GM18858 (cell line): Measurements from ENCODE around the gene SLC39A6.
A peak's percentile ranks its signal among the peaks of the same experiment; 100 is the strongest.
"Not testable (repeated sequence)": the region's sequence is repeated elsewhere in the genome, so short reads cannot be mapped to it uniquely, and the experiment has no call there.

Experiments
- ATAC-seq: cut with Tn5 transposase; IDR thresholded peaks from one replicate; pipeline ENCODE4 v1.9.1; 2021; ENCODE audit not compliant: unreplicated experiment

The SLC39A6 gene, protein sequence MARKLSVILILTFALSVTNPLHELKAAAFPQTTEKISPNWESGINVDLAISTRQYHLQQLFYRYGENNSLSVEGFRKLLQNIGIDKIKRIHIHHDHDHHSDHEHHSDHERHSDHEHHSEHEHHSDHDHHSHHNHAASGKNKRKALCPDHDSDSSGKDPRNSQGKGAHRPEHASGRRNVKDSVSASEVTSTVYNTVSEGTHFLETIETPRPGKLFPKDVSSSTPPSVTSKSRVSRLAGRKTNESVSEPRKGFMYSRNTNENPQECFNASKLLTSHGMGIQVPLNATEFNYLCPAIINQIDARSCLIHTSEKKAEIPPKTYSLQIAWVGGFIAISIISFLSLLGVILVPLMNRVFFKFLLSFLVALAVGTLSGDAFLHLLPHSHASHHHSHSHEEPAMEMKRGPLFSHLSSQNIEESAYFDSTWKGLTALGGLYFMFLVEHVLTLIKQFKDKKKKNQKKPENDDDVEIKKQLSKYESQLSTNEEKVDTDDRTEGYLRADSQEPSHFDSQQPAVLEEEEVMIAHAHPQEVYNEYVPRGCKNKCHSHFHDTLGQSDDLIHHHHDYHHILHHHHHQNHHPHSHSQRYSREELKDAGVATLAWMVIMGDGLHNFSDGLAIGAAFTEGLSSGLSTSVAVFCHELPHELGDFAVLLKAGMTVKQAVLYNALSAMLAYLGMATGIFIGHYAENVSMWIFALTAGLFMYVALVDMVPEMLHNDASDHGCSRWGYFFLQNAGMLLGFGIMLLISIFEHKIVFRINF

DNA sequence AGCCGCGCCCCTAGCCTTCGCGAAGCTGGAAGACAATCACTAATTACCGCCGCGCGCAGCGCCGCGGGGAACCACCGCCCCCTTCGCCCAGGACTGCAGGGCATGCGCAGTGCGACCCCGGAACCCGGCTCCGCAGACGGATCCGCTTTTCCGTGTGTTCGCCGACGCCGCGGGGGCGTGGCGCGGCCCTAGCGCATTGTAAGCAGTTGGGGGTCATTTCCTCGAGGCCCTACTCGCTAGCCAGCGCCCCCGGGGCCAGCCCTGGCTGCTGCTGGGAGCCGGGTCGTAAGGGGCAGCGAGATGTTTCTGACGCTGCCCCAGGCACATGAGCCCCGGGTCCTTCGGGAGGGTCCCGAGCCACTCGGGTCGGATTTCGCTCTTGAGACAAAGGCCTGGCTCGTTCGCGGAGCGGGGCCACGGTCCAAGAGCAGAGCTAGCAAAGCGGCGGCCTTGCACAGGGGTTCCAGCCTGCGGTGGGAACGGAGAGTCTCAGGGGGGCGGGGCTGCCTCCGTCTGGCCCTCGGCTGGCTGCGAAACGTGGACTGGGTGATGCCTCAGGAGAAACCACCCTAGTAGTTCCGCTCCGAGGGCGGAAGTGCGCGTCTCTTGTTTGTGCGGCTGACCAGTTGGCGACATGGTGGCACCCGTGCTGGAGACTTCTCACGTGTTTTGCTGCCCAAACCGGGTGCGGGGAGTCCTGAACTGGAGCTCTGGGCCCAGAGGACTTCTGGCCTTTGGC, at the start of gene SLC39A6, which contains the start of gene ELP2:
Gene SLC39A6, minus strand, starts transcription at position 41 of the 739 bp plus-strand sequence. CDS start 2,333 bp downstream, outside the sequence.
Gene ELP2, plus strand, starts transcription at position 600 of the 739 bp plus-strand sequence. Its CDS starts 35 bp downstream, at position 635.
- peak; percentile 84 for ATAC-seq

DNA sequence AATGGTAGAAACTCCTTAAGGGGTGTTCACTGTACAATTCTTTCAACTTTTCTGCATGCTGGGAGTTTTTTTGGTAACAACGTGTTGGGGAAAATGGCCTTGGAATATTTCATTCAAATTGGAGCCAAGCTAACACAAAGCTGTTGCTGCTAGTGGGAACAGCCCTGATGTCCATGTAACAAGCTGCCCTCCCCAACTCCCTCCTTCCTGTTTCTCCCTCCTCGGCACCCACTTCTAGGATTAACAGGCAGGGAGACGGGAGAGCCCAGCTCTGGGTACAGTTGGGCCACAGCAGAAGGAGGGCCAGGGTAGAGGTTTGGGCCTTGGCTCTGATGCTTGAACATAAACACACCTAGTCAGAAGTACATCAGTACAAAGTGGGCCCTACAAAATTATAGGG, 48.8 kb upstream of the SLC39A6 start:
- no peak for ATAC-seq

DNA sequence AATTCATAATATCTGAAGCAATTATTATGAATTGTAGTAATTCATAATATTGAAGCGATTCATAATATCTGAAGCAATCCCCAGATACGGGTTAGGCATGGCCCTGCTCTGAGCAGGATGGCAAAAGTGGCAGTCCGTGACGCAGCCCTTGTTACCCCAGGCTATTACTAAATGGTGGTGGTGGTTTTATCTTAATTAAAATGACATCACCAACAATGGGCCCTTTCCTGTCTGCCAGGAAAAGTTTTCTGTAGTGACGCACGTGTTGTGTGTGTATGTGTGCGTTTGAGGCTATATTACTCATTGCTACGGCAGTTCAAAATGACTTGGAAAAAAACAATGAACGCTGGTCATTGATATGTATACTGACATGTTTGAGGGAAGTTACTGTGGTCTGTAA, 47.6 kb upstream of the SLC39A6 start:
- ATAC-seq: no peak

DNA sequence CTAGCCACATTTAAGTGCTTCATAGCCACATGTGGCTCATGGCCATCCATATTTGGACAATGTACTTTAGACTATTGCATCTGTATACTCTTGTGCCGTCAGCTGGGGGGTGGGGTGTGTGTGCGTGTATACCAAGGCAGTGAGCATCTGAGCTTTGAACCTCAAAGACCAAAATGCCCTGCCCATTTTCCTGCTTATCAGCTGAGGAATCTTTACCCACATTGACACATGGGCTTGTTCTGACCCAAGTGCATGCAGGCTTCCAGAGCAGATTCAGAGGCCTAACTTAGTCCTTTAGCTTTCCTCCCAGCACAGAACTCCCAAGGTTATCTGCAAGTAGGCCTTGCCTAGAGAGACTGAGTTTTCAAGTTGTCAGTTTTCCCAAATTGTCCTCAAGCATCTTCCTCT, 47.0 kb upstream of the SLC39A6 start:
- ATAC-seq: no peak

DNA sequence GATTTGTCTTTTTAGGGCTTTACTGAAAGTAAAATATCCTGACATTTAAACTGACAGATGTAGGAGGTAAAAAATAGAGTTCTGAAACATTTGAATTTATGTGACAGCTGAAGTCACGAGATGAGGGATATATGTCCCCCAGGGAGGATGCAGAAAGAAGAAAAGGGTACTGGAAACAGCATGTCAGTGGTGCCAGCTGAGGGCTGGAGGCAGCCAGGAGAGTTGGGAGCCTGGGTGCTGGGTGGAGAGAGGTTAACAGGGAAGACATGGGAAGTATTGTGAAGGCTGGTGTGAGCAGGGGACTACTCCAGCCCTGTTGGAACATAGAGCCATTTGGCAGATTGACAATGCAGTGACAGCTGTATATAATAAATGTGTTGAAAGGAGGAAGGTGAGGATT, 46.3 kb upstream of the SLC39A6 start:
- ATAC-seq: no peak

DNA sequence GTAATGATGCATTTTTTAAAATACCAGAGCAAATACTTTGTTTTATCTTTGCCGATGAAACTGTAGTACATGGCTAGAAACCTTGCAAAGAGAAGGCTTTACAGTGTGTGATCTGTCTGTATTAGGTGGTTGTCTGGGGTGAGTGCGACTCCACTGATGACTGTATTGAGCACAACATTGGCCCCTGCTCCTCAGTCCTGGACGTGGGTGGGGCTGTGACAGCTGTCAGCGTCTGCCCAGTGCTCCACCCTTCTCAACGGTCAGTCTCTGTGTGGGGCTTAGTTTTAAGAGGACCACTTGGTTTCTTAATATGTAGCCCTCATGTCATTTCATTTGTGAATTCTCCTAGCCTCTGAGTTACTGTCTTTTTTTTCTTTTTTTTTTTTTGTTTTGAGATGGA, 40.8 kb upstream of the SLC39A6 start:
- ATAC-seq: no peak

DNA sequence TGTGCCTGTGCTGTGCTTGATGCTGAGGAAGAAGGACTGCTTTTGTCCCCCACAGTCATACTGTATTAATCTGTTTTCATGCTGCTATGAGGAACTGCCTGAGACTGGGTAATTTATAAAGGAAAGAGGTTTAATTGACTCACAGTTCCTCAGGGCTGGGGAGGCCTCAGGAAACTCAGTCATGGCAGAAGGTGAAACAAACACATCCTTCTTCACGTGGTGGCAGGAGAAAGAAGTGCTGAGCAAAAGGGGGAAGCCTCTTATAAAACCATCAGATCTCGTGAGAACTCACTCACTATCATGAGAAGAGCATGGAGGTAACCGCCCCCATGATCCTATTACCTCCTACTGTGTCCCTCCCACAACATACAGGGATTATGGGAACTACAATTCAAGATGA, 39.2 kb upstream of the SLC39A6 start:
- not testable (repeated sequence) for ATAC-seq

DNA sequence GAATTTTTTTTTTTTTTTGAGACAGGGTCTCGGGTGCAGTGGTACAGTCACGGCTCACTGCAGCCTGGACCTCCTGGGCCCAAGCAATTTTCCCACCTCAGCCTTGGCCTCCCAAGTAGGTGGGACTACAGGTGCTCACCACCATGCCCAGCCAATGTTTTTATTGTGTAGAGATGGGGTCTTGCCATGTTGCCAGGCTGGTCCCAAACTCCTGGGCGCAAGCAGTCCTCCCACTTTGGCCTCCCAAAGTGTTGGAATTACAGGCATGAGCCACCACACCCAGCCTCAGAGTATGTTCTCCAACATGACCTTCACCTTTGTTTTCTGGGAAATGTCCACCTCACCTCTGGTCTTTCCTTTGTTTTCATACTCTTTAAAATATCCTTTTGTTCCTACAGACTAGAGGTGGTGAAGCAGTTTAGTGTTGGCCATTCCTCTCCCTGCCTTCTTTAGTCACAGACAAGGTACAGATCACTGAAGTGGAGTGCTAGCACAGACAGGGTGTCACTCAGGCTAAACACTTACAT, 38.6 kb upstream of the SLC39A6 start:
- ATAC-seq: no peak

DNA sequence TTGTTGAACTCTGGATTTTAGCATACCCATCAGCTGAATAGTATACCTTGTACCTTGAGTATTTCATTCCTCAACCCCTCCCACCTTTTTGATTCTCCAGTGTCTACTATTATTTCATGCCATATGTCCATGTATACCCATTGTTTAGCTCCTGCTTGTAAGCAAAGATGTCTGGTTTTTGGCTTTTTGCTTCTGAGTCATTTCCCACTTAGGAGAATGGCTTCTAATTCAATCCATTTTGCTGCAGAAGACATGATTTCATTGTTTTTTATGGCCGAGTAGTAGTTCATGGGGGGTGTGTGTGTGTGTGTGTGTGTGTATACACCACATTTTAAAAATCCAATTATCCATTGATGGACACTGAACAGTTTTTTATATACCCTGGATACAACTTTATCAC, 33.8 kb upstream of the SLC39A6 start:
- no peak for ATAC-seq

DNA sequence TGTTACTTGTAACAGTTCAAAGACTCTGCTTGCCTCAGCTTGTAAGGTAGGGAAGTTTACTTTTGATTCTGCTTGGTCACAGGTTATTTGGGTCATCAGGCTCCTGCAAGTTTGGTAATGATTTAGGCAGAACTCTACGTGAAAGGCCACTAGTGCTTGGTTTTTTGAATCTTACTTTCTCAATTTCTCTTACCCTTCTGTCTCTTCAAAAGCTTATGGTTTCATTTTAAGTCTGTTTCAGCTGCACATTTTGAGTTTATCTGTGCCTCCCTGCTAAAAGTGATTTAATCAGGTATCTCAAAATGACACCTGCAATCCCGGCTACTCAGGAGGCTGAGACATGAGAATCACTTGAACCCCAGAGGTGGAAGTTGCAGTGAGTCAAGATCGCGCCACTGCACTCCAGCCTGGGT, 31.8 kb upstream of the SLC39A6 start:
- no peak for ATAC-seq

DNA sequence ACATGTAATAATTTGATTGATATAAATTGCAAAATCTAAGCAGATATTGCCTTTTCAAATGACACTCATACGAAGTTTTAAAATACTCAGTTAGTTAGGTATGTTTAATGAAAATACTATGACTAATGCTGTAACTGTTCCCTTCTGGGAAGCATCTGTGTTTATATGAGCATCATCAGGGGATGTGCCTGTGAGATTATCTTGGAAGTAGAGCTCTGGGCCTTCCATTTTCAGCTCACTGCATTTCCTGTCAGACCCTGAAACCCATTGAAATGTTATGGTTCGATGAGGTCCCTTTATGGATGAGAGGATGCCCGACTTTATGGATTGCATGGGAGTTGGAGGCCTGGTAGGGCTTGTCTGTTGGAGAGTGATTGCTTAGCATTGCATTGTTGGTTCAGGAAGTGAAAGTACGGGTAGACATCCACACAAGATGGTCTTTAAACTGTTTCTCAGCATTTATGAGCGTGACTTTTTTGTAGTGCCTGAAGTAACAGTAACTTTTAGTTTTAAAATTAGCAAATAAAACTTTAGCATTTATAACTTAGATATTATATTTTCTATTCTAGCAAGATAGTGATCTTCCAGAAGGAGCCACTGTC, 29.2 kb upstream of the SLC39A6 start:
- no peak for ATAC-seq

DNA sequence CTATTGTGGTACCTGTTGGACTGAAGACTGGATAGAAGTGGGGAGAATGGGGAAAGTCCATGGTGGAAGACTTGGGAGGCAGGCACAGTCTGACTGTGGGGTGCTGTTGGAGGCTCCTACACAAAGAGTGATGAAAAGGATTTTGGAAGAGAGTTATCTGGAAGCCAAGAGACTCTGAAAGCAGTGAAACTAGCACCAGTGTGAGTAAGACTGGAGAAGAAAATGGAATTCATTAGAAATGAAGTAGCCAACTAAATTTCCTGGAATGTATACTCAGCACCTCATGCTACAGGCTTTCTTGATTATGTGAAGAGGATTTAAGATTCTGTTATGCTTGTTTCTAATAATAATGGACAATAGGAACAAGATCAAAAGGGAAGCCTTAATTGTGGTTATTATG, 28.3 kb upstream of the SLC39A6 start:
- no peak for ATAC-seq

DNA sequence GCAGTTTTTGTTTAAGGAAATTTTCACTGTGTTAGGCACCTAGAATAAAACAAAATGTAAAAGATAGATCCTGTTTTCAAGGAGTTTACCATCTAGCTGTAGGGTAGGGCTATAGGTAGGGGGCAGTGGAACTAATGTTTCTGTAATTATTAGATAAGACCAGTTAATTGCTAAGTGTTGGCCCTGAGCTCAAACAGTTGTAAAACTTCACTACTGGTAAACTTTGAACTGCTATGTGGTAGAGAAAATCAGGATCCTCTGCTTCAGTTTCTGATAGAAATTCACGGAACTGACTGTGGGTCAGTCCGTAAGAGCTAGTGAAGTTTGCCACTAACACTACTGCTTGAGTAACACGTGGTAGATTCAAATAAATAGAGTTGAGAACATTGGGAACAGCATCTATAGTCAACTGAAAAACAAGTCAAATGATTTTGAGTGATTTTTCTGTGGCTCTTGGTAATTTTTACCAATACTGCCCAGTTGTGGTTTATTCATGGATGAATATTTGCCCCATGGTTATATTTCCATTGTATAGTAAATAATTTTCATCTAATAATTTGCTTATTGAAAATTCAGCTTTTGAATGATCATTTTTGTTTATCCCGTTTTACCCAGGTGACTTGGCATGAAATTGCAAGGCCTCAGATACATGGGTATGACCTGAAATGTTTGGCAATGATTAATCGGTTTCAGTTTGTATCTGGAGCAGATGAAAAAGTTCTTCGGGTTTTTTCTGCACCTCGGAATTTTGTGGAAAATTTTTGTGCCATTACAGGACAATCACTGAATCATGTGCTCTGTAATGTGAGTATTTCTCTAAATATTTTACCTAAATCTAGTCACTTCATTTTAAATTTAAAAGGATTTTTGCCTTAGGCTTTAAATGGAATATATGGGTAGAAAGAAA, 27.0 kb upstream of the SLC39A6 start:
- no peak for ATAC-seq

DNA sequence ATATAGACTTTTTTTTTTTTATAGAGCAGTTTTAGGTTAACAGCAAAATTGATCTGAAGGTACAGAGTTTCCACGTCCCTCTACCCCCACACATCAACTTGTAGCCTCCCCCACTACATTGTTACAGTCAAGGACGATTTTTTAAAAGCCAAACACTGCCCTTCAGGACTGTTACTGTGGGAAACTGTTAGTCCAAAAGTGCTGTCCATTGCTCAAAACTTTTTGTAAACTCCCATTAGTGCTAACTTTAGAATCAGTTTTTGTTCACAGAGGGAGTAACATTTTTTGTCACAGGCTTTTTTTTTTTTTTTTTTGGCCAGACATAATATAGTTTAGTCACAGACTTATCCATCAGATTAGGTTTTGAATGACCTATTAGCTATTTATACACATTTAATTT, 24.6 kb upstream of the SLC39A6 start:
- no peak for ATAC-seq

DNA sequence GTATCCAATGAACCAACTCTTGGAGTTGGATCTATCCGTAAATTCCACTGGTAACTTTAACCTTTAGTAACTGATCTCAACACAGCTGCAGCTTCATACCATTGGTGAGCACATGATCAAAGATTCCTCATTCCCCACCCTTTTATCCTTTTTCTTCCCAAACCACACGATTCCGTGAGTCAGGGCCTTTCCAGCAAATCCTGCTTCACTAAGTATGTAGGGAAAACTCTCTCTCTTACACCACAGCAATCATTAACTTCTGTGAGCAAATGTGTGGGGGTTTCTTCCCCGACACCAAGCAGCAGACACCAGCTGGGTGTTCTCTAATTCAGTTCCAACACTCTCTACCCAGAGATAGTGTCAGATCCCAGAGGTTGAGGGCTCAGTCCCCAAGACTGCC, 24.1 kb upstream of the SLC39A6 start:
- ATAC-seq: no peak

DNA sequence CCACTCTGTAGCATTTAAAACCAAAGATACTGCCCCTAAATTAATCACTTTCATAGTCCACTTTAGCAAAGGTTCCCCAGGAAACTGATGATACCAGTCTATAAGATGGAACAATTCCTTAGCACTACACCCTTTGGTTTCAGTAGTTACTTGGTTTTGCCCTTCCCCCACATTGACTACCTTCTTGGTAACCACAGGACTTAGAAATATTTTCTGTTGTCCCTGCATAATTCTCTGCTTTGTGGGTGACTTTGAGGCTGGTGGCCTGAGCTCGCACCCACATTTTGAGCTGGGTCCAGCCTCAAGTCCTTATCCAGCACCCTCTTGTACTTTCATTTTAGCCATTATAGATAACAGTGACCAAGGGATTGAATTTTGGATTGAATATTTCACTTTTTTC, 23.6 kb upstream of the SLC39A6 start:
- no peak for ATAC-seq

DNA sequence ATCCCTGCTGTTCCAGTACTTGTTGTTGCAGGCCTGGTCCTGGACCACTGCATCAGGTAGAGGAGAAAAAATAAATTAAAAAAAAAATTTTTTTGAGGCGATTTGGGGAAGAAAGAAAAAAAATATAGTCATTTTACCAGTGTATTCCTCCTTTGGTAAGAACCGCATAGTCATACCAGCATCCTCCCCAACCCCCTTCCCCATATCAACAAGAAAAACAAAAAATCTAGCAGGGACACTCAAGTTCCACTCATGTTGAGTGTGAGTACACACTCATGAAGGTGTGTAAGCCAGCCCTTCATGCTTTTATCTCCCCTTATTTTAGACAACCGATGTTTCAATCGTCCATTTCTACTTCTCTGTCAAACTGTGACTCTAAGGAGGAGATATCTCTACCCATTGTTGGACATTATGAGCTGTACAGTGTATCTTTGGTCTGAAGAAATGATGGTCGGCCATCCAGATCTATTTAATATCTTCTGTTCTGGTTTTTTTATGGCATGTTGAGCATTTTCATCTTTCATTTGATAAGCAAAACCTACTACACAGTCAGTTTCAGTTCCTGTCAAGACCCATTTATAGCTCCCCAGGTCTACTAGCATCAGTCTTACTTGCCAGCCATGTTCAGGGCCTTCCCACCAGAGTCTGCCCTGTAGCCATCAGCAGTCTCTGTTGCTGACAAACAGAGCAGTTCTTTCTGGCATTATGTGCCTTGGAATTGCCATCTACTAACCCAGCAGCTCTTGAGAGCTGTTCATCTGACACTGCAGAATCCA, 20.6 kb upstream of the SLC39A6 start:
- ATAC-seq: peak; percentile 96

DNA sequence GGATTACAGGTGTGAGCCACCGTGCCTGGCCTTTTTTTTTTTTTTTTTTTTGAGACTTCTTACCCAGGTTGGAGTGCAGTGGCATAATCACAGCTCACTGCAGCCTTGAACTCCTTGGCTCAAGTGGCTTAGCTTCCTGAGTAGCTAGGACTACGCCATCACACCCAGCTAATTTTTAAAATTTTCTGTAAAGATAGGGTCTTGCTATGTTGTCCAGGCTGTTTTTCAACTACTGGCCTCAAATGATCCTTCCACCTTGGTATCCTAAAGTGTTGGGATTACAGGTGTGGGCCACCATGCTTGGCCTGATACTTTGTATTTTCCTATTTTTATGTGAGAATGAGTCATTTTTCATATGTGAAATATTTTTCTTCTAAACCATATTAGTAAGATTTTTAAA, 14.3 kb upstream of the SLC39A6 start:
- ATAC-seq: no peak

DNA sequence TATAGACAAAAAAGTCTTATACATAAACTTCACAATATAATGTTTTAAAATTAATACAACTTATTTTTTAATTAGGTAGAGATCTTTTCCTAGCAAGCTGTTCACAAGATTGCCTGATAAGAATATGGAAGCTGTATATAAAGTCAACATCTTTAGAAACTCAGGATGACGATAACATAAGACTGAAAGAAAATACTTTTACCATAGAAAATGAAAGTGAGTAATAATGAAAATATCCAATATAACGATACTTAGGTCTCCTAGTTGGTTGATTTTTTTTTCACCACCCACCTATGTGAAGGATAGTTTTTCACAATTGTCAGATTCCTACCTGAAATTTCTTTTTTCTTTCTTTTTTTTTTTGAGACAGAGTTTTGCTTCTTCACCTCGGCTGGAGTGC, 13.6 kb upstream of the SLC39A6 start:
- no peak for ATAC-seq
